NCI-H2029 (cell line): ENCODE results near the gene GTF3C1.

Source experiments
- DNase-seq: peaks from one replicate; lab custom pipeline; 2025; lab: John Stamatoyannopoulos, UW

GTF3C1 gene

GRCh38 chr16:27566417-27566816 lies 16.7 kb upstream of the GTF3C1 start:
- no peak for DNase-seq

- no peak for DNase-seq
Observed at GRCh38 chr16:27564224-27564623, 14.5 kb upstream of the GTF3C1 start.

- no peak for DNase-seq
Observed at GRCh38 chr16:27561216-27561615, 11.5 kb upstream of the GTF3C1 start.

- no peak for DNase-seq
Observed at GRCh38 chr16:27558932-27559331, 9.2 kb upstream of the GTF3C1 start.

GRCh38 chr16:27558434-27558833 lies 8.7 kb upstream of the GTF3C1 start:
- no peak for DNase-seq

DNA sequence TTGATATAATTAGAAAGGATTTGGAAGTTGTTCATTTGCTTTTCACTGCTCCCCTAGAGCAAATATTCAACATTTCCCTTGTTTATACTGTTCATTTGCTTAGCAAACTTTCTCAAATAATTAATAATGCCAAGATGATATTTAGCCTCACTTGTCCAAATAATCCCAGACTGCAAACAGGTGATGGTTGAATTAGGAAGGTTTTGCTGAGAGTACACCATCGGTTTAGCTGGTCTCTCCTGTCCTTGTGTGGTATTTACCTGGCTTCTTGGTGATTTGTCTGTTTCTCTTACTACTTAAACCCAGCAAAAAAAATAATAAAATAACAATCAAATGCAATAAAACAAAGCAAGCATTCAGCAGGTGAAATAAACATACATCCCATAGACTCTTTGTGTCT lies 6.8 kb upstream of the GTF3C1 start:
- no peak for DNase-seq

GRCh38 chr16:27551036-27551435 lies 1.3 kb upstream of the GTF3C1 start:
- DNase-seq: no peak

- no peak for DNase-seq
Observed at GRCh38 chr16:27550582-27550920, 838 bp upstream of the GTF3C1 start.

DNA sequence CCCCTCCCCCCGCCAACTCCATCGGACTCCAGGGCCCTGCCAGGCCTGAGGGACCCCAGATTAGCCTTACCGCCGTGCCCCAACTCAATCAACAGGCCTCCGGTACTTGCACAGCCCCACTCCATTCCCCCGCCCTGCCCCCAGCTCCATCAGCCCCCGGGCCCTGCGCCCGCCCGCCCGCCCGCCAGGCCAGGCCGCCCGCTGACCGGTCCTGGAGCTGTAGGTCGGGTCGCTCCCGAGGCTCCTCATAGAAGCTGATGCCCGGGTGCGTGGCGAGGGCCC lies 308 bp downstream of the GTF3C1 start:
- no peak for DNase-seq

DNA sequence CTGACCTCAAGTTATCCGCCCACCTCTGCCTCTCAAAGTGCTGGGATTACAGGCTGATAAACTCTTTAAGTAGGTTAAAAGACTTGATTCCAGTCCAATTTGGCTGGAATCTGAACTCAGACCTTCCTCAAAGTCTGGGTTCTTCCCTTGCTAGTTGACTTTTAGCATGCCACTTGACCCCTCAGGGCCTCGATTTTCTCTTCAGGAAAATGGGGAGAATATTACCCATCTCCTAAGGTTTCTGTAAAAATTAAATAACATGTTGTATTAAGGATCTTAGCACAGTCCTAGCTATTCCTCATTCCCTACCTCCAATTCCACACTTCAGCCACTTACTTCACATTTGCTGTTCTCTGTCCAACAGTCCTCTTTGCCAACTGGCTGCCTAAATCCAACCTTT lies 1.9 kb downstream of the GTF3C1 start:
- no peak for DNase-seq

GRCh38 chr16:27547134-27547533 lies 2.6 kb downstream of the GTF3C1 start:
- DNase-seq: no peak

GRCh38 chr16:27544671-27545070 lies 5.0 kb downstream of the GTF3C1 start:
- no peak for DNase-seq

- DNase-seq: no peak
Observed at GRCh38 chr16:27543801-27544200, 5.9 kb downstream of the GTF3C1 start.

GRCh38 chr16:27539636-27540035 lies 10.1 kb downstream of the GTF3C1 start:
- no peak for DNase-seq

DNA sequence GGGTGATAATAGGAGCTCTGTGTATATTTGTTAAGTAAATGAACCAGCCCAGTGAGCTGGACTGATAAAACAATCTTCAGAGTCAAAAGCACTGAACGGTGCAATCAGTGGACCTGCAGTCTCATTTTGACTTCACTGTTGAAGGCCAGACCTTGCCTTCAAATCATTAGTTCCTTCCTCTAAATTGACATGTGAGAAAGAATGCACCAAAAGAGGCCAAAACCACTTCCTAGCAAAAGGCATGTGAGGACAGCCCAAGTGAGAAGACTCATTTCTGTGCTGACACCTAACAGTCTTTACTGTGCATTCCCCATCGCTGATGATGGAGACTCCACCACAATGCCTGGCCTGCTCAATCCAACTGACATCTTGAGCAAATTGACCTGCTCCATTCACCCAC lies 10.6 kb downstream of the GTF3C1 start:
- DNase-seq: no peak

- no peak for DNase-seq
Observed at GRCh38 chr16:27538528-27538927, 11.2 kb downstream of the GTF3C1 start.

- DNase-seq: no peak
Observed at GRCh38 chr16:27534256-27534655, 15.5 kb downstream of the GTF3C1 start.

DNA sequence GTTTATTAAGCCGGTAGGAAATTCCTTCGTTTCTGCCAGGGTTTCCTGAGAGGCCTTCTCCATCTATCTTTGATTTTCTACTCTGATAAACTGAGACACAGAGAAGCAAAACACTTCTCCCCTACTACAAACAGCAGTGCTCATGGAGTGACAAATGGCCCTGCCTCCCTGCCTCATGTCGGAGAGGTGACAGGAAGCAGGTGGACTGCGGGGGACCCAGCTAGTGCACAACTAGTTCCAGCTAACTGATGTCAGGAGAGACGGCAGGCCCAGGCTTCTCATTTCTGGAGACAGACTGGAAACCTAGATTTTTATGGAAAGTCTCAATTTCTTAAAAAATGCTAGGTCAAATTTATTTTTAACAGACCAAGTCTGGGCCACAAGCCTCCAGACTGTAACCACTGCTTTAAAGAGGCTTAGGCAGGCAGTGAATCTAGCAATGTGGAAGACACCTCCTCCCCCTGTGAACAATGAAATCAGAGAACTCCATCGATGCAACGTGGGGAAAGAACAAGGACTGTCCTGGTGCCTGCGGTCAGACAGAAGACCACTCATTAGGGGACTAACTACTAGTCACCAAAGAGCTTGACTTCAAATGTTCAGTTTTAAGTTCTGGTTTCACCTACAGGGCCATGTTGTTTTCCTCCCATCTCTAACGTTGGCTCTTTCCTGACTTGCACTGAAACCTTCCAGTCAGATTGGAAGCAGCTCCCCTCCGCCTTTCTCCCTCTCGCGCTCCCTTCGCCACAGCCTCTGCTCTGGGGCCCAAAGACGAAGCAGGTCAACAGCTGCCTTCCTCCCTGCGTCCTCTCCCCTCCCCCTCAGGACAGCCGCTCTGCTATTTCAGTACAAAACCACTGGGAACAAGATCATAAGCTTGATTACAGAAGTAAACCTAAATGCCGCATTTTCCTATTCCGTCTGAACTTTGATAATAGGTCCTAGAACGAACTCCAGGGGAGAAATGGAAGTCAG lies 17.6 kb downstream of the GTF3C1 start:
- no peak for DNase-seq

DNA sequence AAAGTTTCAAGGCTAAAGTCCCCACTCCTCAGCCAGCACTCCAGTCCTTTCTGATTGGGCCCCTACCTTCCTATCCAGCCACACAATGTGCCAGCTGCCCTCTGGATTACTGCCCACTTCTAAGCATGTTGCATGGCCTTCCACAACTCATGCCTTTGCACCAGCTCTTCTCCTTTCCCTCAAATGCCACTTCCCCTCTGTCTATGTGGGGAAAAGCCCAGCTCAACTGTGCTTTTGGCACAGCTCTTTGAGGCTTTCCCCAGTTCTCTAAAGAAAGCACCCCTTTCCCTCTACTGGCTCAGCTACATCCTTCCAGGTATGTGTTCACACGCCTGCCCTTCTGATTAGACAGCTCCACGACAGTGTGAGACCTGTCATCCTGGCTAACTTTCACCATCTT lies 18.5 kb downstream of the GTF3C1 start:
- no peak for DNase-seq

GRCh38 chr16:27529962-27530361 lies 19.8 kb downstream of the GTF3C1 start:
- DNase-seq: no peak

GRCh38 chr16:27528294-27528693 lies 21.4 kb downstream of the GTF3C1 start:
- no peak for DNase-seq

DNA sequence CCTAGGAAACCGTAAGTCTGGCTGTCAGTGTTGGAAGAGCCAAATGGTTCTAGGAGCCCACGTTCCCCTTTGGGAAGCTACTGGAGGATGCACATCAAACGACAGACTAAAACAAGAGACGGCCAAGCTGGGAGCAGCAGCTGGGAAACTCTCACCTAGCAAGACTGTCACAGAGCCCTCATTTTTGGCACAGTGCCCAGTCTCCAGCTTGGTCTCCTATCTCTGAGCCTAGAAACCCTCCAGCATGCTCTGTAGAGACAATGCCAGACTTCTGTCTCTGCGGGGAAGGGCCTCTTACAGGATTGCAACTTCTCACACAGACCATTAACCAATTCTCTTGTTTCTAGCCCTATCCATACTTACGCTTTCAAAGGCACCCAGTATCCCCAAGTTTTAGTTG lies 23.5 kb downstream of the GTF3C1 start:
- DNase-seq: peak; percentile 11

DNA sequence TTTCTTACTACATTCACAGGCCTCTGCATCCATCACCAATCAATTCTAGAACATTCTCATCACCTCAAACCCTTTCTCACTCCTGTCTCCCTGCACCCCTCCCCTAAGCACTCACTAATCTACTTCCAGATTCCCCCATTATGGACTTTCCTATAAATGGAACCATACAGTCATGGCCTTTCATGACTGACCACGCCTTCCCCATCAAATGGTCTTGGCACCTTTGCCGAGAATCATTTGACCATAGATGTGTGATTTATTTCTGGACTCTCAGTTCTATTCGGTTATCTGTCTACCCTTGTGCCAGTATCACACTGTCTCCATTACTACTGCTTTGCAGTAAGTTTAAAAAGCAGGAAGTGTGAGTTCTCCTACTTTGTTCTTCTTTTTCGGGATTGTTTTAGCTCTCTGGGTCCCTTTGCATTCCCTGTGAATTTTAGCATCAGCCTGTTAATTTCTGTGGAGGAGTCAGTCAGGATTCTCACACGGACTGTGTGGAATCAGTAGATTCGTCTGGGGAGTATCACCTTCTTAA lies 27.5 kb downstream of the GTF3C1 start:
- DNase-seq: no peak
